Activated CD4-positive, alpha-beta T cell treated with anti-CD3 and anti-CD28 coated beads, Interleukin-2, amount 10 ng/mL, durations not matched to agents 24 days and 14 days (primary cell): ENCODE data around the gene ARL15. TPM values are rescaled to one million over a fixed set of nuclear protein-coding genes. Genes with fewer than 3 reads are reported as not detected.
A peak's percentile ranks its signal among the peaks of the same experiment; 100 is the strongest.
"Not testable (repeated sequence)": the region's sequence is repeated elsewhere in the genome, so short reads cannot be mapped to it uniquely, and the experiment has no call there.

ENCODE experiments used
- DNase-seq: peaks from one replicate; pipeline ENCODE4 v3.0.0; 2022
- H3K27ac Mint-ChIP-seq: one replicate; pipeline ENCODE4 v1.8.0; 2022; ENCODE audit warnings: mild to moderate bottlenecking, mixed read lengths
- H3K27me3 Mint-ChIP-seq: one replicate; pipeline ENCODE4 v1.8.0; 2022; ENCODE audit warnings: mixed read lengths
- H3K36me3 Mint-ChIP-seq: one replicate; pipeline ENCODE4 v1.8.0; 2022; ENCODE audit warnings: low read depth, mild to moderate bottlenecking, mixed read lengths
- H3K4me1 Mint-ChIP-seq: one replicate; pipeline ENCODE4 v1.8.0; 2021; ENCODE audit warnings: mixed read lengths
- H3K4me3 Mint-ChIP-seq: one replicate; pipeline ENCODE4 v1.8.0; 2022; ENCODE audit warnings: mild to moderate bottlenecking, moderate library complexity, mixed read lengths
- H3K9me3 Mint-ChIP-seq: one replicate; pipeline ENCODE4 v1.8.0; 2021; ENCODE audit warnings: mixed read lengths
- intact Hi-C: fragments of 100-400 bp; cut with micrococcal nuclease; formaldehyde crosslinking; loops from one replicate; pipeline ENCODE4 v1.15.1; 2023
- total RNA-seq: library from RNA; stranded (reverse); gene quantifications from 2 replicates; pipeline ENCODE4 v1.2.3, GENCODE V29; 2022

Gene ARL15
- total RNA-seq = 4.5 and 7.4 TPM in 2 replicates

- peak; percentile 99 for DNase-seq
Measured at GRCh38 chr5:54310433-54311175, at the start of gene ARL15. TSS of gene ARL15 (minus strand) at chr5:54310573.

GRCh38 chr5:54360089-54360488 lies 49.7 kb upstream of the ARL15 start:
- no peak for DNase-seq
- H3K36me3 Mint-ChIP-seq = no peaks in the 10 kb centered on the region
- no peak overlapping the region for H3K4me3 Mint-ChIP-seq
- peaks cover 11% of the 10 kb centered on the region for H3K9me3 Mint-ChIP-seq
- intact Hi-C loops = no loop called here
- H3K4me1 Mint-ChIP-seq = no peaks in the 10 kb centered on the region
- H3K27me3 Mint-ChIP-seq = peaks cover 17% of the 10 kb centered on the region
- H3K27ac Mint-ChIP-seq = no peak overlapping the region

More at GRCh38 chr5:54310433-54311175, at the start of gene ARL15:
- Mint-ChIP-seq H3K9me3 (no peaks in the 10 kb centered on the region), H3K27me3 (peaks cover 18% of the 10 kb centered on the region), H3K4me1 (peaks cover 22% of the 10 kb centered on the region), H3K4me3 (peak within 1 kb of the TSS; percentile 88), H3K27ac (peak within 1 kb of the TSS; percentile 88), H3K36me3 (no peaks in the 10 kb centered on the region)
- intact Hi-C loops = loop anchor here (2.0 to 10.0 kb wide), 6 partner anchors 108 to 864 kb away; partner anchors contain the start of genes CDC20B, FST and SNX18

- Mint-ChIP-seq H3K9me3 (peaks cover 25% of the 10 kb centered on the region), H3K4me1 (no peaks in the 10 kb centered on the region), H3K27me3 (peaks cover 14% of the 10 kb centered on the region), H3K36me3 (no peaks in the 10 kb centered on the region), H3K27ac (no peak overlapping the region), H3K4me3 (no peak overlapping the region)
- no peak for DNase-seq
- intact Hi-C loops = no loop called here
Measured at GRCh38 chr5:54357408-54358058, 47.2 kb upstream of the ARL15 start.

GRCh38 chr5:54353933-54354564 lies 43.7 kb upstream of the ARL15 start:
- DNase-seq, H3K27me3 Mint-ChIP-seq, H3K4me3 Mint-ChIP-seq, H3K36me3 Mint-ChIP-seq, intact Hi-C loops, H3K27ac Mint-ChIP-seq, H3K4me1 Mint-ChIP-seq: not testable (repeated sequence)
- peaks cover 28% of the 10 kb centered on the region for H3K9me3 Mint-ChIP-seq

GRCh38 chr5:54352580-54352979 lies 42.2 kb upstream of the ARL15 start:
- intact Hi-C loops, H3K27ac Mint-ChIP-seq, H3K36me3 Mint-ChIP-seq, H3K4me1 Mint-ChIP-seq, H3K27me3 Mint-ChIP-seq, DNase-seq, H3K4me3 Mint-ChIP-seq: not testable (repeated sequence)
- peaks cover 30% of the 10 kb centered on the region for H3K9me3 Mint-ChIP-seq

- Mint-ChIP-seq H3K27me3 (peaks cover 2% of the 10 kb centered on the region), H3K9me3 (peaks cover 8% of the 10 kb centered on the region), H3K27ac (no peak overlapping the region), H3K4me3 (no peak overlapping the region), H3K4me1 (no peaks in the 10 kb centered on the region), H3K36me3 (no peaks in the 10 kb centered on the region)
- intact Hi-C loops = no loop called here
- DNase-seq = no peak
Measured at GRCh38 chr5:54347221-54347865, 37.0 kb upstream of the ARL15 start.

- H3K4me3 Mint-ChIP-seq = no peak overlapping the region
- intact Hi-C loops = no loop called here
- H3K27me3 Mint-ChIP-seq = peaks cover 2% of the 10 kb centered on the region
- H3K9me3 Mint-ChIP-seq = peaks cover 8% of the 10 kb centered on the region
- H3K36me3 Mint-ChIP-seq = no peaks in the 10 kb centered on the region
- no peak overlapping the region for H3K27ac Mint-ChIP-seq
- no peak for DNase-seq
- H3K4me1 Mint-ChIP-seq = no peaks in the 10 kb centered on the region
Measured at GRCh38 chr5:54344653-54345052, 34.3 kb upstream of the ARL15 start.

GRCh38 chr5:54341971-54342370 lies 31.6 kb upstream of the ARL15 start:
- H3K4me1 Mint-ChIP-seq = no peaks in the 10 kb centered on the region
- H3K9me3 Mint-ChIP-seq = peaks cover 2% of the 10 kb centered on the region
- no peak for DNase-seq
- H3K4me3 Mint-ChIP-seq = no peak overlapping the region
- peaks cover 2% of the 10 kb centered on the region for H3K27me3 Mint-ChIP-seq
- intact Hi-C loops = no loop called here
- H3K27ac Mint-ChIP-seq = no peak overlapping the region
- no peaks in the 10 kb centered on the region for H3K36me3 Mint-ChIP-seq

- H3K4me3 Mint-ChIP-seq = no peak overlapping the region
- no peaks in the 10 kb centered on the region for H3K4me1 Mint-ChIP-seq
- no peaks in the 10 kb centered on the region for H3K36me3 Mint-ChIP-seq
- no peak overlapping the region for H3K27ac Mint-ChIP-seq
- H3K9me3 Mint-ChIP-seq = no peaks in the 10 kb centered on the region
- no peak for DNase-seq
- intact Hi-C loops = no loop called here
- H3K27me3 Mint-ChIP-seq = no peaks in the 10 kb centered on the region
Measured at GRCh38 chr5:54337523-54337922, 27.1 kb upstream of the ARL15 start.

GRCh38 chr5:54332720-54333119 lies 22.3 kb upstream of the ARL15 start:
- no peak overlapping the region for H3K27ac Mint-ChIP-seq
- H3K4me3 Mint-ChIP-seq = no peak overlapping the region
- no peaks in the 10 kb centered on the region for H3K4me1 Mint-ChIP-seq
- intact Hi-C loops = no loop called here
- peaks cover 3% of the 10 kb centered on the region for H3K9me3 Mint-ChIP-seq
- DNase-seq = no peak
- no peaks in the 10 kb centered on the region for H3K36me3 Mint-ChIP-seq
- peaks cover 2% of the 10 kb centered on the region for H3K27me3 Mint-ChIP-seq

GRCh38 chr5:54329731-54330709 lies 19.6 kb upstream of the ARL15 start:
- H3K4me3 Mint-ChIP-seq = no peak overlapping the region
- H3K9me3 Mint-ChIP-seq = peaks cover 3% of the 10 kb centered on the region
- H3K27ac Mint-ChIP-seq = no peak overlapping the region
- H3K27me3 Mint-ChIP-seq = peaks cover 2% of the 10 kb centered on the region
- no peak for DNase-seq
- intact Hi-C loops = no loop called here
- H3K36me3 Mint-ChIP-seq = no peaks in the 10 kb centered on the region
- H3K4me1 Mint-ChIP-seq = peaks cover 5% of the 10 kb centered on the region

GRCh38 chr5:54326662-54327270 lies 16.4 kb upstream of the ARL15 start:
- H3K4me1 Mint-ChIP-seq = peaks cover 5% of the 10 kb centered on the region
- H3K27ac Mint-ChIP-seq = no peak overlapping the region
- H3K4me3 Mint-ChIP-seq = no peak overlapping the region
- intact Hi-C loops = no loop called here
- DNase-seq = no peak
- no peaks in the 10 kb centered on the region for H3K36me3 Mint-ChIP-seq
- peaks cover 13% of the 10 kb centered on the region for H3K27me3 Mint-ChIP-seq
- peaks cover 3% of the 10 kb centered on the region for H3K9me3 Mint-ChIP-seq
